ENCODE measurements around the gene WBP4. TPM values are rescaled to one million over a fixed set of nuclear protein-coding genes. Genes with fewer than 3 reads are reported as not detected.

WBP4 gene
- total RNA-seq, 1 experiment from 2014 or later = 14.5 TPM

GRCh38 chr13:41060724-41061074 is 610 bp upstream of the WBP4 start:
- ChIA-PET RAD21 (ENCODE audit: low non-redundant PET in 1 of 2, low total read pairs in 2 of 2, uncharacterized antibody in 2 of 2, unreplicated experiment in 2 of 2) (no interaction called here), CTCF (no interaction called here), POLR2A (interaction anchor here (0.6 to 0.8 kb wide), 4 partner anchors 114 to 1049 kb away, joined by 3 to 4 read pairs (median 3); no protein-coding TSS in a partner anchor)
- Histone ChIP-seq H3K9ac (ENCODE audit: low read length) (peak overlapping the region; percentile 74), H2AFZ (ENCODE audit: low read depth, low read length, poor library complexity, severe bottlenecking) (peak overlapping the region; percentile 58), H3K79me2 (ENCODE audit: insufficient read depth, low read length) (peaks cover 64% of the 10 kb centered on the region), H3K9me3 (ENCODE audit: control insufficient read depth in 1 of 2, insufficient read depth in 1 of 2, low read depth in 1 of 2, low read length in 2 of 2) (no peaks in the 10 kb centered on the region), H3K4me3 (replicated peaks in 1 of 2; ENCODE audit: low read depth in 1 of 2, low read length in 2 of 2) (peak overlapping the region; percentile 69 to 70), H4K20me1 (ENCODE audit: insufficient read depth) (no peaks in the 10 kb centered on the region), H3K4me2 (ENCODE audit: low read length) (peak overlapping the region; percentile 88), H3K36me3 (ENCODE audit: control insufficient read depth in 1 of 2, insufficient read depth in 2 of 2, low read length in 2 of 2) (peaks cover 0 to 4% of the 10 kb centered on the region in 2 experiments; a peak in 1 of 4 replicates), H3K27me3 (ENCODE audit: insufficient read depth, low read length) (no peaks in the 10 kb centered on the region), H3K27ac (ENCODE audit: low read depth, low read length) (peak overlapping the region; percentile 94), H3K4me1 (ENCODE audit: control insufficient read depth in 1 of 2, insufficient read depth in 2 of 2, low read length in 2 of 2) (peaks cover 44 to 62% of the 10 kb centered on the region in 2 experiments), H3K9me2 (ENCODE audit: insufficient read depth) (no peaks in the 10 kb centered on the region)
- intact Hi-C loops (cut with micrococcal nuclease) = loop anchor here (1.0 to 5.0 kb wide), 4 partner anchors 66 to 1047 kb away; partner anchors contain the start of gene KBTBD6
- ATAC-seq (peak; percentile 46), DNase-seq (ENCODE audit: low read depth, low spot score) (peak; percentile 47)
- BruUV-seq (replicated peaks) = no TSS peak
- no peak for TF ChIP-seq ZBTB33 (IDR thresholded peaks at IDR 0.05; ENCODE audit: extremely low read depth, insufficient replicate concordance, low read length)
- TF ChIP-seq, protein P1, sequence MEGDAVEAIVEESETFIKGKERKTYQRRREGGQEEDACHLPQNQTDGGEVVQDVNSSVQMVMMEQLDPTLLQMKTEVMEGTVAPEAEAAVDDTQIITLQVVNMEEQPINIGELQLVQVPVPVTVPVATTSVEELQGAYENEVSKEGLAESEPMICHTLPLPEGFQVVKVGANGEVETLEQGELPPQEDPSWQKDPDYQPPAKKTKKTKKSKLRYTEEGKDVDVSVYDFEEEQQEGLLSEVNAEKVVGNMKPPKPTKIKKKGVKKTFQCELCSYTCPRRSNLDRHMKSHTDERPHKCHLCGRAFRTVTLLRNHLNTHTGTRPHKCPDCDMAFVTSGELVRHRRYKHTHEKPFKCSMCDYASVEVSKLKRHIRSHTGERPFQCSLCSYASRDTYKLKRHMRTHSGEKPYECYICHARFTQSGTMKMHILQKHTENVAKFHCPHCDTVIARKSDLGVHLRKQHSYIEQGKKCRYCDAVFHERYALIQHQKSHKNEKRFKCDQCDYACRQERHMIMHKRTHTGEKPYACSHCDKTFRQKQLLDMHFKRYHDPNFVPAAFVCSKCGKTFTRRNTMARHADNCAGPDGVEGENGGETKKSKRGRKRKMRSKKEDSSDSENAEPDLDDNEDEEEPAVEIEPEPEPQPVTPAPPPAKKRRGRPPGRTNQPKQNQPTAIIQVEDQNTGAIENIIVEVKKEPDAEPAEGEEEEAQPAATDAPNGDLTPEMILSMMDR (IDR thresholded peaks at IDR 0.05 in 2 of 3, conservative IDR thresholded peaks at IDR 0.05 in 1 of 3; ENCODE audit: borderline replicate concordance in 1 of 3, insufficient read depth in 1 of 3, low read depth in 2 of 3, low read length in 2 of 3) = no peak
- TF ChIP-seq TCF7L2 (IDR thresholded peaks at IDR 0.05; ENCODE audit: borderline replicate concordance, extremely low read depth, insufficient read depth, insufficient read length) = no peak
- no peak for TF ChIP-seq POLR2A (IDR thresholded peaks at IDR 0.05; ENCODE audit: borderline replicate concordance, extremely low read depth, insufficient read depth, insufficient read length)
- TF ChIP-seq ATF3 (IDR thresholded peaks at IDR 0.05) = no peak
- TF ChIP-seq REST (IDR thresholded peaks at IDR 0.05; ENCODE audit: low read depth) = no peak
- no peak for TF ChIP-seq SRF (IDR thresholded peaks at IDR 0.05; ENCODE audit: low read depth)
- no peak for TF ChIP-seq EGR1 (IDR thresholded peaks at IDR 0.05; ENCODE audit: low read depth)
- TF ChIP-seq SP1 (IDR thresholded peaks at IDR 0.05; ENCODE audit: low read depth) = no peak
- no peak for TF ChIP-seq ZFX (IDR thresholded peaks at IDR 0.05)
- TF ChIP-seq CBX3 (IDR thresholded peaks at IDR 0.05; ENCODE audit: low read depth) = no peak
- no peak for TF ChIP-seq ZNF274 (IDR thresholded peaks at IDR 0.05; ENCODE audit: low read depth, low read length)
- no peak for TF ChIP-seq EZH2 (IDR thresholded peaks at IDR 0.05)
- TF ChIP-seq YY1 (IDR thresholded peaks at IDR 0.05; ENCODE audit: extremely low read depth, insufficient replicate concordance, low read depth, low read length) = no peak
- no peak for TF ChIP-seq EZH2phosphoT487 (IDR thresholded peaks at IDR 0.05; ENCODE audit: borderline replicate concordance)
- no peak for TF ChIP-seq RAD21 (IDR thresholded peaks at IDR 0.05; ENCODE audit: low read depth)
- no peak for TF ChIP-seq MAX (IDR thresholded peaks at IDR 0.05)

Data from HCT116 (cell line).